GM08714 (cell line): ENCODE measurements around the gene PAFAH2.

Experiments
- H3K4me3 ChIP-seq: fragments of 200-500 bp; sonication (Bioruptor generic); 2 replicates; pipeline ENCODE4 v1.5.1; 2014; ENCODE audit warnings: mild to moderate bottlenecking, low read length, inconsistent platforms
- ZNF274 ChIP-seq: IDR thresholded peaks from 2 replicates; pipeline ENCODE4 v1.6.1; 2012; ENCODE audit warnings: mild to moderate bottlenecking, low read depth, low read length

Gene PAFAH2

GRCh38 chr1:25926731-25927496 lies 70.9 kb downstream of the PAFAH2 start:
- H3K4me3 ChIP-seq, result no peak overlapping the region
- no peak for TF ChIP-seq ZNF274

GRCh38 chr1:25924454-25924853 lies 73.4 kb downstream of the PAFAH2 start:
- H3K4me3 ChIP-seq, result no peak overlapping the region
- no peak for TF ChIP-seq ZNF274

GRCh38 chr1:25922971-25923552 lies 74.8 kb downstream of the PAFAH2 start:
- TF ChIP-seq ZNF274, result no peak
- peak overlapping the region; percentile 30; the same call in 1 of the 2 replicates for H3K4me3 ChIP-seq

- no peak for TF ChIP-seq ZNF274
- peak overlapping the region; percentile 30; the same call in 1 of the 2 replicates for H3K4me3 ChIP-seq
Measured at GRCh38 chr1:25922056-25922970, 75.5 kb downstream of the PAFAH2 start.

- H3K4me3 ChIP-seq, result no peak overlapping the region
- TF ChIP-seq ZNF274, result no peak
Measured at GRCh38 chr1:25918615-25919014, 79.2 kb downstream of the PAFAH2 start.

GRCh38 chr1:25917996-25918395 lies 79.9 kb downstream of the PAFAH2 start:
- H3K4me3 ChIP-seq, result no peak overlapping the region
- TF ChIP-seq ZNF274, result no peak

GRCh38 chr1:25916460-25916859 lies 81.4 kb downstream of the PAFAH2 start:
- TF ChIP-seq ZNF274, result no peak
- no peak overlapping the region for H3K4me3 ChIP-seq

- no peak for TF ChIP-seq ZNF274
Measured at GRCh38 chr1:25914074-25914995, 83.5 kb downstream of the PAFAH2 start.

GRCh38 chr1:25913206-25913605 lies 84.7 kb downstream of the PAFAH2 start:
- no peak overlapping the region for H3K4me3 ChIP-seq
- TF ChIP-seq ZNF274, result no peak

More at GRCh38 chr1:25914074-25914995, 83.5 kb downstream of the PAFAH2 start:
- no peak overlapping the region for H3K4me3 ChIP-seq

- no peak for TF ChIP-seq ZNF274
- H3K4me3 ChIP-seq, result no peak overlapping the region
Measured at GRCh38 chr1:25912076-25912831, 85.6 kb downstream of the PAFAH2 start.

GRCh38 chr1:25911162-25911561 lies 86.7 kb downstream of the PAFAH2 start:
- TF ChIP-seq ZNF274, result no peak
- no peak overlapping the region for H3K4me3 ChIP-seq
